OCI-LY7 (cell line): ENCODE data around the gene ACVR2A.

Experiments used
- EZH2phosphoT487 ChIP-seq: fragments of 200-600 bp; sonication (generic); IDR thresholded peaks from 2 replicates; pipeline ENCODE4 v1.6.1; 2018; ENCODE audit warnings: low read depth, borderline replicate concordance, mild to moderate bottlenecking, mixed run types, antibody characterized with exemption, low read length, moderate library complexity, mixed read lengths
- TF ChIP-seq, protein P1 (sequence below): fragments of 200-600 bp; sonication (generic); conservative IDR thresholded peaks from 2 replicates; pipeline ENCODE4 v1.5.1; 2014; ENCODE audit warnings: mild to moderate bottlenecking, antibody characterized with exemption, low read length, moderate library complexity, mixed read lengths

DNA sequence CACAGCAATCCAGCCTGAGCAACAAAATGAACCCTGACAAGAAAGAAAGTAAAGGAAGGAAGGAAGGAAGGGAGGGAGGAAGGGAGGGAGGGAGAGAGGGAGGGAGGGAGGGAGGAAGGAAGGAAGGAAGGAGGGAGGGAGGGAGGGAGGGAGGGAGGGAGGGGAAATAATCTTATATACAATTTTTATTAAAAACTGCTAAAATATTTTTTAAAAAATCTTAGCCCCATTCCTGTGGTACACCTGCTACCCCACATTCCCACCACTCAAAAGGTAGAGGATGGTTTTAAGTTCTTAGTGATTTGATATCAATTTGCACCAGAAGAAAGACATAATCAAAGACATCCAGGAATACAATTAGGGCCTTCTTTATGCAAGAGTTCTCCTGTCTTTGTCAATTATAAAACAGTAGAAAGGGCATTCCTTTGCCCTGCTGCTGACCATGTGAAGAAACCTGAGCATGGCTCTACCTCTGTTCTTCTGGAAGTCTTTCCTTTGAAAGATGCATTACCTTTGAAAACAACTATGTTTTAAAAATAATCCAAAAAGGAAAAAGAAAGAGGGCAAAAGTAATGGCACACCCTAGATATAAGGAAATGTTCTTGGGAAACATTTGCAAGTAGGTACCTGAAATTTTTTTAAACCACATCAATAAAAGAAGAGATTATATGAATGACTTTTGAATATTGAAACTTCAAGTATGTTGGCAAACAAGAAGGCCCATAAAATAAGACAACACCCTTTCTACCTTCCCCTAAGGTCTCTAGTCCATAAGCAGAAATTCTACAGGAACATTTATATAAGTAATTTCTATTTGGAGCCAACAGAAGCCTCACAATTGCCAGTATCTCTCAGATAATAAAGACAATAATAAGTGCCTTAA is 33.7 kb upstream of the ACVR2A start:
- TF ChIP-seq, protein P1, sequence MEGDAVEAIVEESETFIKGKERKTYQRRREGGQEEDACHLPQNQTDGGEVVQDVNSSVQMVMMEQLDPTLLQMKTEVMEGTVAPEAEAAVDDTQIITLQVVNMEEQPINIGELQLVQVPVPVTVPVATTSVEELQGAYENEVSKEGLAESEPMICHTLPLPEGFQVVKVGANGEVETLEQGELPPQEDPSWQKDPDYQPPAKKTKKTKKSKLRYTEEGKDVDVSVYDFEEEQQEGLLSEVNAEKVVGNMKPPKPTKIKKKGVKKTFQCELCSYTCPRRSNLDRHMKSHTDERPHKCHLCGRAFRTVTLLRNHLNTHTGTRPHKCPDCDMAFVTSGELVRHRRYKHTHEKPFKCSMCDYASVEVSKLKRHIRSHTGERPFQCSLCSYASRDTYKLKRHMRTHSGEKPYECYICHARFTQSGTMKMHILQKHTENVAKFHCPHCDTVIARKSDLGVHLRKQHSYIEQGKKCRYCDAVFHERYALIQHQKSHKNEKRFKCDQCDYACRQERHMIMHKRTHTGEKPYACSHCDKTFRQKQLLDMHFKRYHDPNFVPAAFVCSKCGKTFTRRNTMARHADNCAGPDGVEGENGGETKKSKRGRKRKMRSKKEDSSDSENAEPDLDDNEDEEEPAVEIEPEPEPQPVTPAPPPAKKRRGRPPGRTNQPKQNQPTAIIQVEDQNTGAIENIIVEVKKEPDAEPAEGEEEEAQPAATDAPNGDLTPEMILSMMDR: no peak
- no peak for TF ChIP-seq EZH2phosphoT487
